GM19467 (cell line): Measurements from ENCODE around the gene MED17.

ENCODE experiments used
- ATAC-seq: cut with Tn5 transposase; IDR thresholded peaks from one replicate; pipeline ENCODE4 v1.9.1; 2021; ENCODE audit warnings: mild to moderate bottlenecking, moderate library complexity; ENCODE audit not compliant: unreplicated experiment

Gene MED17

GRCh38 chr11:93846411-93846810 lies 62.3 kb downstream of the MED17 start:
- ATAC-seq = no peak

GRCh38 chr11:93849201-93849600 lies 65.1 kb downstream of the MED17 start:
- ATAC-seq = no peak

- ATAC-seq = no peak
These were observed 65.9 kb downstream of the MED17 start for GRCh38 chr11:93849751-93850593.

GRCh38 chr11:93850594-93851018 lies 66.5 kb downstream of the MED17 start, which contains the start of gene VSTM5:
Gene VSTM5 (minus strand): TSS chr11:93850618. CDS start chr11:93850502, 116 bp downstream.
- ATAC-seq = no peak

GRCh38 chr11:93852242-93852641 lies 68.2 kb downstream of the MED17 start:
- no peak for ATAC-seq

GRCh38 chr11:93857413-93858120 lies 73.5 kb downstream of the MED17 start:
- no peak for ATAC-seq

- ATAC-seq = no peak
These were observed 74.2 kb downstream of the MED17 start for GRCh38 chr11:93858121-93858775.

GRCh38 chr11:93861808-93862207 lies 77.7 kb downstream of the MED17 start:
- no peak for ATAC-seq
